C4-2B (cell line): ENCODE measurements around the gene WWTR1.

Experiments used
- CTCF ChIP-seq: fragments of 450-650 bp; conservative IDR thresholded peaks from 2 replicates; pipeline ENCODE4 v1.5.1; 2017; ENCODE audit warnings: mild to moderate bottlenecking
- ZFX ChIP-seq: fragments of 450-650 bp; IDR thresholded peaks from 2 replicates; pipeline ENCODE4 v1.6.1; 2017

GRCh38 chr3:149609595-149609994, 48.2 kb downstream of the WWTR1 start:
- TF ChIP-seq CTCF, result no peak
- no peak for TF ChIP-seq ZFX
